HCT116 (cell line): ENCODE data around the gene PLEKHA6. TPM values are rescaled to one million over a fixed set of nuclear protein-coding genes. Genes with fewer than 3 reads are reported as not detected.
A peak's percentile ranks its signal among the peaks of the same experiment; 100 is the strongest.

Source experiments
- ATAC-seq: fragments of 200-7000 bp; cut with Tn5 transposase; 2 replicates; pipeline ENCODE4 v1.9.1; 2020; ENCODE audit warnings: mild to moderate bottlenecking, moderate library complexity
- BruUV-seq: library from RNA; stranded (reverse); fragments of 400-500 nt; replicated peaks from 2 replicates; lab custom pipeline; 2021; lab: Mats Ljungman, UMichigan
- CTCF ChIA-PET: fragments of 300-600 bp; sonication (Branson Sonifier 250); formaldehyde crosslinking; loops from one replicate; lab custom pipeline; 2021; ENCODE audit warnings: antibody characterized with exemption; lab: Charles Lee
- POLR2A ChIA-PET: fragments of 300-600, 350-600 bp; sonication (Branson Sonifier 250); formaldehyde crosslinking; loops from one replicate; lab custom pipeline; 2021; ENCODE audit warnings: antibody characterized with exemption; lab: Charles Lee
- RAD21 ChIA-PET, 2 experiments: fragments of 300-600 bp; sonication (Branson Sonifier 250); formaldehyde crosslinking; loops; one replicate each; lab custom pipeline; 2023; ENCODE audit warnings: low total read pairs in 2 of 2; ENCODE audit not compliant: uncharacterized antibody in 2 of 2, unreplicated experiment in 2 of 2, low non-redundant PET in 1 of 2; lab: Charles Lee
- DNase-seq: peaks from one replicate; pipeline ENCODE4 v3.0.0-alpha.2; 2010; ENCODE audit warnings: low read depth, low spot score
- H2AFZ ChIP-seq: fragments of 200-600 bp; shearing (Covaris generic), sonication (generic); 2 replicates; pipeline ENCODE4 v1.6.1; 2017; ENCODE audit warnings: low read depth, mixed run types, mixed read lengths, antibody characterized with exemption, low read length; ENCODE audit not compliant: poor library complexity, severe bottlenecking
- H3K27ac ChIP-seq: 2 replicates; pipeline ENCODE4 v1.5.1; 2012; ENCODE audit warnings: low read depth, low read length
- H3K27me3 ChIP-seq: fragments of 200-600 bp; sonication (generic); 2 replicates; pipeline ENCODE4 v1.6.1; 2016; ENCODE audit warnings: mixed run types, low read length, mixed read lengths; ENCODE audit not compliant: insufficient read depth
- H3K36me3 ChIP-seq, 2 experiments: fragments of 200-500 bp in 1 of 2; fragments of 200-600 bp in 1 of 2; sonication (Bioruptor generic) in 1 of 2; sonication (generic) in 1 of 2; 2 replicates each; pipeline versions ENCODE4 v1.5.1 to v1.6.1; 2014 to 2016; ENCODE audit warnings: low read length in 2 of 2, inconsistent platforms in 1 of 2, mixed read lengths in 1 of 2, mixed run types in 1 of 2; ENCODE audit not compliant: insufficient read depth in 2 of 2, control insufficient read depth in 1 of 2
- H3K4me1 ChIP-seq, 2 experiments: fragments of 200-600 bp in 1 of 2; sonication (generic) in 1 of 2; 2 replicates each; pipeline versions ENCODE4 v1.5.1 to v1.6.1; 2012 to 2017; ENCODE audit warnings: low read length in 2 of 2, inconsistent platforms in 1 of 2, mild to moderate bottlenecking in 1 of 2, mixed read lengths in 1 of 2, mixed run types in 1 of 2, moderate library complexity in 1 of 2; ENCODE audit not compliant: insufficient read depth in 2 of 2, control insufficient read depth in 1 of 2
- H3K4me2 ChIP-seq: fragments of 200-600 bp; sonication (generic); 2 replicates; pipeline ENCODE4 v1.6.1; 2017; ENCODE audit warnings: mixed run types, low read length, mixed read lengths
- H3K4me3 ChIP-seq, 2 experiments: fragments of 200-600 bp in 1 of 2; sonication (generic) in 1 of 2; replicated peaks in 1 of 2; 2 replicates each; pipeline ENCODE4 v1.5.1; 2011 to 2016; ENCODE audit warnings: low read length in 2 of 2, control low read depth in 1 of 2, low read depth in 1 of 2, mild to moderate bottlenecking in 1 of 2, mixed read lengths in 1 of 2, mixed run types in 1 of 2
- H3K79me2 ChIP-seq: fragments of 200-600 bp; sonication (generic); 2 replicates; pipeline ENCODE4 v1.6.1; 2017; ENCODE audit warnings: mild to moderate bottlenecking, mixed run types, low read length, moderate library complexity, mixed read lengths; ENCODE audit not compliant: insufficient read depth
- H3K9ac ChIP-seq: fragments of 200-600 bp; sonication (generic); 2 replicates; pipeline ENCODE4 v1.6.1; 2016; ENCODE audit warnings: low read length, mixed read lengths
- H3K9me2 ChIP-seq: fragments of 200-600 bp; sonication (generic), shearing (Covaris generic); 2 replicates; pipeline ENCODE4 v1.6.1; 2017; ENCODE audit warnings: mixed run types, mild to moderate bottlenecking, moderate library complexity; ENCODE audit not compliant: insufficient read depth
- H3K9me3 ChIP-seq, 2 experiments: fragments of 200-500 bp in 1 of 2; fragments of 200-600 bp in 1 of 2; sonication (Bioruptor generic) in 1 of 2; sonication (generic) in 1 of 2; 2 replicates each; pipeline ENCODE4 v1.6.1; 2014 to 2017; ENCODE audit warnings: low read length in 2 of 2, mixed read lengths in 2 of 2, inconsistent platforms in 1 of 2, low read depth in 1 of 2, mild to moderate bottlenecking in 1 of 2, mixed run types in 1 of 2, moderate library complexity in 1 of 2; ENCODE audit not compliant: control insufficient read depth in 1 of 2, insufficient read depth in 1 of 2
- H4K20me1 ChIP-seq: fragments of 200-600 bp; sonication (generic), shearing (Covaris generic); 2 replicates; pipeline ENCODE4 v1.6.1; 2017; ENCODE audit warnings: mixed run types, mild to moderate bottlenecking, moderate library complexity; ENCODE audit not compliant: insufficient read depth
- CBX3 ChIP-seq: IDR thresholded peaks from 2 replicates; pipeline ENCODE4 v1.6.1; 2012; ENCODE audit warnings: low read depth
- CEBPB ChIP-seq: IDR thresholded peaks from 2 replicates; pipeline ENCODE4 v1.6.1; 2012; ENCODE audit warnings: low read depth
- EGR1 ChIP-seq: IDR thresholded peaks from 2 replicates; pipeline ENCODE4 v1.6.1; 2012; ENCODE audit warnings: low read depth
- EZH2 ChIP-seq: fragments of 200-600 bp; sonication (generic); IDR thresholded peaks from 2 replicates; pipeline ENCODE4 v1.6.1; 2017; ENCODE audit warnings: antibody characterized with exemption, mixed run types
- EZH2phosphoT487 ChIP-seq: fragments of 200-600 bp; IDR thresholded peaks from 2 replicates; pipeline ENCODE4 v1.6.1; 2018; ENCODE audit warnings: antibody characterized with exemption, borderline replicate concordance
- FOSL1 ChIP-seq: IDR thresholded peaks from 2 replicates; pipeline ENCODE4 v1.6.1; 2012; ENCODE audit warnings: low read depth
- MAX ChIP-seq: IDR thresholded peaks from 2 replicates; pipeline ENCODE4 v1.6.1; 2012
- POLR2AphosphoS5 ChIP-seq: IDR thresholded peaks from 2 replicates; pipeline ENCODE4 v1.6.1; 2011; ENCODE audit warnings: mild to moderate bottlenecking, low read depth, low read length, moderate library complexity
- RAD21 ChIP-seq: IDR thresholded peaks from 2 replicates; pipeline ENCODE4 v1.6.1; 2012; ENCODE audit warnings: low read depth, mild to moderate bottlenecking
- REST ChIP-seq: IDR thresholded peaks from 2 replicates; pipeline ENCODE4 v1.6.1; 2012; ENCODE audit warnings: low read depth
- SP1 ChIP-seq: IDR thresholded peaks from 2 replicates; pipeline ENCODE4 v1.6.1; 2012; ENCODE audit warnings: low read depth
- SRF ChIP-seq: IDR thresholded peaks from 2 replicates; pipeline ENCODE4 v1.6.1; 2012; ENCODE audit warnings: low read depth
- YY1 ChIP-seq: IDR thresholded peaks from 2 replicates; pipeline ENCODE4 v1.6.1; 2011; ENCODE audit warnings: low read length, low read depth, moderate library complexity, mild to moderate bottlenecking; ENCODE audit not compliant: insufficient replicate concordance; ENCODE audit errors: extremely low read depth
- ZNF274 ChIP-seq: fragments of 200-500 bp; sonication (Bioruptor generic); IDR thresholded peaks from 2 replicates; pipeline ENCODE4 v1.6.1; 2014; ENCODE audit warnings: mild to moderate bottlenecking, low read depth, low read length, inconsistent platforms
- intact Hi-C: fragments of 100-400 bp; cut with micrococcal nuclease; formaldehyde crosslinking; loops from 2 replicates; pipeline ENCODE4 v1.10.0; 2022
- total RNA-seq: library from RNA; stranded (reverse); gene quantifications from one replicate; pipeline ENCODE4 v1.2.1, GENCODE V29; 2021; ENCODE audit not compliant: unreplicated experiment

Gene PLEKHA6
- total RNA-seq, 1 experiment from 2014 or later, result 13.1 TPM

- Histone ChIP-seq H2AFZ (no peak overlapping the region), H3K9ac (no peak overlapping the region), H3K4me1 (peaks cover 6 to 23% of the 10 kb centered on the region in 2 experiments; a peak in 3 of 4 replicates), H3K79me2 (no peaks in the 10 kb centered on the region), H4K20me1 (no peaks in the 10 kb centered on the region), H3K27me3 (no peaks in the 10 kb centered on the region), H3K27ac (no peak overlapping the region), H3K4me3 (no peak overlapping the region), H3K9me3 (no peaks in the 10 kb centered on the region), H3K9me2 (no peaks in the 10 kb centered on the region), H3K4me2 (no peak overlapping the region), H3K36me3 (no peaks in the 10 kb centered on the region)
- ChIA-PET CTCF (interaction anchor here (1.6 kb wide), 1 partner anchor 9 kb away, joined by 3 read pairs; no protein-coding TSS in a partner anchor), RAD21 (no interaction called here), POLR2A (no interaction called here)
- ATAC-seq (no peak), DNase-seq (no peak)
- TF ChIP-seq RAD21, result no peak
- TF ChIP-seq FOSL1, result no peak
- no peak for TF ChIP-seq POLR2AphosphoS5
- TF ChIP-seq EZH2, result no peak
- TF ChIP-seq EZH2phosphoT487, result no peak
- TF ChIP-seq SP1, result no peak
- no peak for TF ChIP-seq ZNF274
- intact Hi-C loops, result no loop called here
- no TSS peak for BruUV-seq
Observed at GRCh38 chr1:204216236-204216635, 143.5 kb downstream of the PLEKHA6 start.

- peak; percentile 96 for ATAC-seq
- peak within 1 kb of the TSS; percentile 75 for H2AFZ ChIP-seq
- no peaks in the 10 kb centered on the region for H3K9me2 ChIP-seq
- H3K27ac ChIP-seq, result peak within 1 kb of the TSS; percentile 50; the same call in 1 of the 2 replicates
- DNase-seq, result peak; percentile 85
- H3K4me1 ChIP-seq, result peaks cover 6 to 23% of the 10 kb centered on the region in 2 experiments; a peak in 3 of 4 replicates
- H3K27me3 ChIP-seq, result no peaks in the 10 kb centered on the region
- H3K36me3 ChIP-seq, result no peaks in the 10 kb centered on the region
- peak within 1 kb of the TSS; percentile 63 for H3K9ac ChIP-seq
- H3K4me3 ChIP-seq, result peak within 1 kb of the TSS; percentile 70 to 72
- BruUV-seq, result TSS peak; percentile 45
- peak within 1 kb of the TSS; percentile 94 for H3K4me2 ChIP-seq
- no peaks in the 10 kb centered on the region for H3K9me3 ChIP-seq
- no peaks in the 10 kb centered on the region for H4K20me1 ChIP-seq
- RAD21 ChIA-PET, result interaction anchor here (1.0 to 2.5 kb wide), 5 partner anchors 51 to 184 kb away, joined by 3 to 14 read pairs (median 6); no protein-coding TSS in a partner anchor
- intact Hi-C loops, result loop anchor here (1.0 to 2.0 kb wide), 2 partner anchors 149 to 353 kb away; partner anchors contain the start of gene SNRPE
- POLR2A ChIA-PET, result interaction anchor here (0.8 to 1.0 kb wide), 2 partner anchors 15 to 185 kb away, joined by 3 to 4 read pairs; no protein-coding TSS in a partner anchor
- no peaks in the 10 kb centered on the region for H3K79me2 ChIP-seq
- CTCF ChIA-PET, result interaction anchor here (0.6 to 2.2 kb wide), 13 partner anchors 8 to 185 kb away, joined by 3 to 16 read pairs (median 3); partner anchors contain the start of gene PLEKHA6
- TF ChIP-seq EZH2phosphoT487 (no peak), REST (no peak), SRF (no peak), CBX3 (peak; percentile 94), POLR2AphosphoS5 (peak; percentile 76), CEBPB (peak; percentile 95), YY1 (peak; percentile 51), RAD21 (peak; percentile 84), EGR1 (peak; percentile 98), MAX (peak; percentile 99)
Observed at GRCh38 chr1:204213668-204214662, 145.8 kb downstream of the PLEKHA6 start, which contains the start of gene GOLT1A. GOLT1A (minus strand) TSS chr1:204213988; CDS start chr1:204213906, 82 bp downstream.
